Activated CD8-positive, alpha-beta memory T cell treated with anti-CD3 and anti-CD28 coated beads for 4 hours (primary cell): ENCODE measurements around the gene CFAP100.

Source experiments
- DNase-seq, 2 donors: peaks; one replicate each; pipeline ENCODE4 v3.0.0-alpha.2; 2020; ENCODE audit warnings: low read depth in 2 of 2

Gene CFAP100

GRCh38 chr3:126460381-126460780 is 65.7 kb downstream of the CFAP100 start:
- no peak for DNase-seq

DNA sequence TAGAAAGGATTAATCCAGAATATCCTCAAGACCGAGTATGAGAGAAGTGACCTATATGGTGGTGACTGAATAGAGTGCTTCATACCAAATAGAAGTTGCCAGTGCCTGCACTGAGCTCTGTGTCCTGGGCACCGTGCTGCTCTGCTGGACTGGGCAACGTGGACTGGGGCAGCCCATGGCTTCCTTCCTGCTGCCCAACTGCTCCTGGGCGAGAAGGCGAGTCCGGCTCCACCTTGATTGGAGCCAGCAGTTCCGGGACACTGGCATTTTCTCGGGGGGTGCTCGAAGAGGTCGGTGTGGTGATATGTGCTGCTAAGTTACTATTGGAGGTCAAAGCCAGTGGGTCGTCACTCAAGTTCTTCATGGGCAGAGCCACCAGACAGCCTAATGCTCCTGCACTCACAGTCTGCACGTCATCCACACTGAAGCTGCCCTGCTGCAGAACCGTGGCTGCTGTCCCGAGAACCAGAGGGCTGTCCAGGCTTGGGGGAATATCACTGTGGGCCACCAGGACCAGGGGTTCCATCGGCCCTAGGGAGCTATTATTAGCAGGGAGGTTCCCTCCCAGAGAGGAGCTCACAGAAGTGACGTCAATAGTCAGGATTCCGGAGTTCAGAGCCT is 66.9 kb downstream of the CFAP100 start:
- no peak for DNase-seq

GRCh38 chr3:126463521-126463920 is 68.8 kb downstream of the CFAP100 start:
- no peak for DNase-seq

- DNase-seq = no peak
Observed at GRCh38 chr3:126464093-126464492, 69.4 kb downstream of the CFAP100 start.

DNA sequence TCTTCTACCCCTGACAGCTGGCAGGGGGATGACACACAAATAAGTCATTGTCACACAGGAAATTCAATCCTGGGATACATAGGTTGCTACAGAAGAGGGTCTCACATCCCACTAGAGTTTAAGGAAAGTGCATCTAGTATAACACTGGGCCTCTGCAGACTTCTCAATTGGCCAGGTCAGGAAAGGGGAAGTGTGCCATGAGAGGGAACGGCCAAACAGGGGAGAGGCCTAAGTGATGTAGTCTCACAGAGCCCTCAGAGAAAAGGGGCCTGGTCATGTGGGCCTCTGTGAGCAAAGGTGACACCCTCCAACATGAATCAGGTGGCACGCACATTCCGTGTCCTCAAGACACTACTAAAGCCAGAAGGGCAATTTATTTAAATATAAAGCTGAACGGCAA is 69.8 kb downstream of the CFAP100 start:
- no peak for DNase-seq

- DNase-seq = no peak
Observed at GRCh38 chr3:126464997-126465396, 70.3 kb downstream of the CFAP100 start.

- no peak for DNase-seq
Observed at GRCh38 chr3:126465928-126466544, 71.3 kb downstream of the CFAP100 start.

- no peak for DNase-seq
Observed at GRCh38 chr3:126466886-126467610, 72.3 kb downstream of the CFAP100 start.

DNA sequence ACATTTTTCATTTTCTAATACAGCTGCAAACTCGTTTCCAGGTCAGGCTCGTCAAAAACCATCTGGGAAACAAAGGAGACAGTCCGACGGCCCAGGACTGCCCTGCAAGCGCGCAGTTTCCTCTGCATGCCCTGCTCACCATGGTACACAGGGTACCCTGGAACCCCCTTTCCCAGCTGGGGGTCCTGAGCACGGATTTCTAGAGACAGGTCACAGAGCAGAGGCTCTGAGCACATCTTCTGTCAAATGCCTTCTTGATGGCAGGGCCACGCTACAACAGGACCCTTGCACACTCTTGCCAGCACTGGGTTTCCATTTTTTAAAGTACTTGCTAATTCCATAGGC is 72.9 kb downstream of the CFAP100 start:
- DNase-seq = no peak

DNA sequence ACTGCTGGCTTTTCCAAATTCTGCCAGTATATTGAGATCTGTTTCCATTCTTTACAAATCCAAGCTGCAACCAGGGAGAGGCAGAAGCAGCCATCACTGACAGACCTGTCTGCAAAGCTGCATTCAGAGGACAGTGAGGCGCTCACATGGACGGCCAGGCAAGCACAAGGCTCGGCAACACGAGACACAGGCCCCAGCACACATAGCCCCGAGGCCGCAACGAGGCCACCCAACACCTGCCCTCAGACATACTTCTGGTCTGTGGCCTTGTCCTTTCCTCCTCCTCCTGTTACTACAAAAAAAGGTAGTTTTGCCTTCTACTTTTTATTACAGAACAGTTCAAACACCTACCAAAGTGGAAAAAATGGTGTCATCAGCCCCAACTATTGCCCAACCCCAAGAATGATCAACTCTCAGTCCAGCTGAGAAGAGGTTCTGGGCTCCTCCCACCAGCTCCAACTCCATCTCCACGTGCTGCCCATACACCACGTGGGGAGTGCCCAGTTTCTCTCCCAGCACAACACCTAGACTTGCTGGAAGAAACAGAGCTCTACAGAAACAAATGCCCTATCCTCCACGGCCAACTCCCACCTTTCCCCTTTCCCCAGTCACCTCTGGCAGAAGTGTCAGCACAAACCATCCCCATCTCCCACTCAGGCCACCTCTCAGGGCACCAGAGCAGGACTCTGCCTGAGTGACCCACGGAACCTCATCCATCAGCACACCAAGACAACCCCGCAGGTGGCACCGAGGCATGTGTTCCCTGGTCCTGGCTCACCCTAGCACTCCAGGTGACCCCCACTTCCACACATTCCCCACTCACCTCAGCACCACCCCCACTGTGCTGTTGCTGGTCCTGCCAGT is 73.6 kb downstream of the CFAP100 start:
- no peak for DNase-seq

DNA sequence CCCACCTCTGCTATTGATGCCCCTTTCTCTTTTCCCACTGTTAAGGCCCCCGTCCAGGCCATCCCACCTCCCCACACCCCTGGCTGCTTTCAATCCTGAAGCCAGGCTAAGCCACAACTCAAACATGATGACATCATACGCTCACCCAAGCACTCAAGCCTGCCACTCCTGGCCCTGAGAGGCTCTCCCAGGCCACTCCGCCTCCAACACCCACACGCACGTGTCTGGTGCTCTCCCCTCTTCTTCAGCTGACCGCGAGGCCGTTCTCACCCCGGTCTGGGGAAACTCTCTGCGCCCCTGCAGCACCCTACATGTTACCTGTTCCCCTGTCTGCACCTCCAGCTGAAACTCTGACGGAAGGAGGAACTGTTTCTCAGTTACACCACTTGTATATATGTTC is 74.8 kb downstream of the CFAP100 start:
- DNase-seq = no peak

DNA sequence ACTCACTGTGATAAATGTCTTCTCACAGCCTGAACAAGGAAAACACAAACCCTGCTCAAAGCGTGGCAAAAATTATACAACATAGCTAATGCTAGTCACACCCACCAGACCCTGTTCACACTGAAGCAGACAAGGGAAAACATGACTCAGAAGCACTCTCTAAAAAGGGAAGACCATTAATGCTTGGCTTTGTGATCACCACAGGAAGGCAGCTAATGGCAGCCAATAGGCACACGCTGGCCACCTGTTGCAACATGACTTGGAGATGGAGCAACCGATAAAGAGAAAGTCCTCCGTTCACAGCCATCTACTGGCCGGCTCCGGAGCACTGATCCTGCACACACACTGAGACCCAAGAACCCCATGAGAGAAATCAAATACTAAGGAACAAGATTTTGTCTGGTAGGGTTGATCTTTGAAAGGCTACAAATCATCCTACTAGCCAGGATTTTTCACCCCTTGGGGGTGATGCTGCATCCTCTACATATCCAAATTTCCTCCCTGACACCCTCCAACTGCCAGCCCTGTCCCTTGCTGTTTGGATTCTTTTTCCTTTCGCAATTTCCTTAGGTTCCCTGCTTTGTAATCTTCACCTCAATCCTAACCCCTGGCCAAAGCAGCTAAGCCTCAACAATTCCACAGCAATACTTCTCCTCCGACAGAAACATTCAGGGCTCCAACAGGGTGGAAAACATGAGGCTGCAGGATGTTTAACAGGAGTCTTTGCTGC is 77.7 kb downstream of the CFAP100 start:
- DNase-seq = no peak

GRCh38 chr3:126473292-126474168 is 78.8 kb downstream of the CFAP100 start:
- no peak for DNase-seq

GRCh38 chr3:126474498-126475412 is 80.0 kb downstream of the CFAP100 start:
- DNase-seq = no peak

DNA sequence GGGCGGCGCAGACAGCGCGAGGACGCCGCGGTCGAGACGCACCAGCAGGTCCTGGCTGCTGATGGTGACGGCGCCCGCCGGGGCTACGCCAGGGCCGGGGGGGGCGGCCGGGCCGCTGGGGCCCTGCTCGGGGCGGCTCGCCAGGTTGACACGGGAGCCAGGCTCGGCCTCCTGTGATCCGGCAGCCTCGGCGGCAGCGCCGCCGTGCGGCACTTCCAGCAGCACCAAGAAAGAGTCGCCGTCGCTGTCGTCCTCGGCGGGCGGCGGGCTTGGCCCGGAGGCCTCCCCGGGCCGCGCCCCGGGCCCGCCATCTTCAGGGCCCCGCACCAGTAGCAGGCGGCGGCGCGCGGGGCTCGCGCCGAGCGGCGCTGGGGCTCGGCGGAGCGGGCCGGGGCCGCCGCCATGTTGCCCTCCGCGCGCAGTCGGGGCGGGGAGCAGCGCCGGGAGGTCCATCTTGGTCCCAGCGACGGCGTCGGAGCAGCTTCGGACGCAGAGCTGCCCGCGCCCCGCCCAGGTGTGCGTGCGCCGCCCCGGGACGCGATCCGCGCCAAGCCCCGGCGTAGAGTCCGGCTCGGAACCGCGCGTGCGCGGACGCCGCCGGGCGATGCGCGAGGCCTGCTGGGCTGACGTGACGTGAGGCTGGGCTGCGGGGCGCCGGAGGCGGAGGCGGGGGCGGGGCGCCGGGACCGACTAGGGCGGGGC is 80.9 kb downstream of the CFAP100 start, which contains the start of gene ZXDC:
ZXDC (minus strand) TSS at position 479 of the 702 bp plus-strand sequence; CDS start at position 453, 26 bp downstream.
- peak; percentile 83 to 90 for DNase-seq

DNA sequence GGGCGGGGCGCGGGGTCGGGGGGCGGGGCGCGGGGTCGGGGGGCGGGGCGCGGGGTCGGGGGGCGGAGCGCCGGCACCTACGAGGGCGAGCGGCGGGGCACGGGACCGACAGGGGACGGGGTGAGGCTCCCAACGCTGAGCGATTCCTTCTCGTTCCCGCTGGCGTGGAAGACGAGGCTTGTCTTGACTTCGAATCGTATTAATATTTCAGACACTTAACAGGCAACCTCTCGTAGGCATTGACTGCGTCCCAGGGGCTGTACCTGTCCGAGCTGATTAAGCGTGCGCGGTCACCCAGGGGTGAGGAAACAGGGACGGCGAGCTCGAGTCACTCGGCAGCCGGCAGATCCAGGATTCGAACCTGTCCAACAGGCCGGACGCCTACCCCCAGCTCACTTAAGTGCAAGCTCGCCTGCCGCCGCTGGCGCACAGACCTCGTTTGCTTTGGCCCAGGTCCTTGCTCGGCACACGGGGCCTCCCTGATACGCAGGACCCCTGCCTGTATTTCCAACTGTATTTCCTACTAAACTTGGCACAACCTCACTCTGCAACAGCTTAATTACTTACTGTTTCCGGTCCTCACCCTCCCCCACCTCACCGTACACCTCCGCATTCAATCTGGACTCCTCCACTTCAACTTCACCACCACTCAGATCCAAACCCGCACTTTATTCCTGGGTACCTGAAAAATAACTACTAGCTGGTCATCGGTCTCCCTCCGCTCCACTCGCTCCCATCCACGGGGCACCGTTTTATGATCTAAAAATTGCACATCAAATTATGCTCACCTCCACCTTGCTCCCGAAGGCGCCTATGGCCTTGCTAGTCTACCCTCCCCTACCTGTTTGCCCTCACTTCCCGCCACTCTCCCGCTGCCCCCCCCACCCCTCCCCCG is 81.7 kb downstream of the CFAP100 start:
- DNase-seq = no peak

- DNase-seq = no peak
Observed at GRCh38 chr3:126477061-126477380, 82.3 kb downstream of the CFAP100 start.
